Measurements from ENCODE around the gene PTGFRN.

Gene PTGFRN

DNA sequence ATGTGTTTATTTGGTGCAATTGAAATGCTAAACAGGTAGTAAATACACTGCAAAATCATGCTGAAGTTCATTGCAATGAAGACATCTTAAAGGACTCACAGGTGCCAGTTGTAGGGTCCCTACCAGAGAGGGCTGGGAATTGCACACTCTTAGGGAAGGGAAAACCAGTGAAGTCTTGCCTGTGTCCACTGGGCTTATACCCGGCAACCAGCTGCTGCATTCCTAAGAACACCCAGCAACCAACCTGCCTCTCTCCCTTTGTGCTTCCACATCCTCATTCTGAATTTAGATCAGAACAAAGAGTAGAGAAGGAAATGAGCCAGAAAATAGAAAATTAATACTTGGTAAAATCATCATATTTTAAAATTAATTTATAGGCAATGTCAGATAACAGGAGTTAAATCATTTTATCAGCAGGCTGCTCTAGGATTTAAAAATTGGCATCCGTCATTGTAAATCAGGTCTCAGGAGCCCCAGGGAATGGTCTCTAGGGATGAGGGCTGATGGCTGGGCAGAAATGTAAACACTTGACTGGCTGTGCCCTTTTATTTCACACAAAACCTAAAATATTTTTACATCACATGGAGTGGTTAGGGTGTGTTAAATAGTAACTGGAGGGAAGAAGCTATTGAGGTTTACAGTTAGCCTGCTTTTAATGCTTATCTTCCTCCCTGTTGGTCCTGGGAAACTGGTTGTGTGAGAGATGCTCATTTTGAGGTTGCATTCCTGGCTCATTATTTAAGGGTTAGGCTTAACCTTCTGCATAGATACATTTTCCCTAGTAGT, 31.3 kb downstream of the PTGFRN start:
- Histone ChIP-seq H3K9ac (ENCODE audit: low read length) (no peak overlapping the region), H3K27me3 (ENCODE audit: control insufficient read depth, insufficient read depth, low read length) (no peaks in the 10 kb centered on the region), H3K4me1 (ENCODE audit: control insufficient read depth, insufficient read depth, low read length) (no peaks in the 10 kb centered on the region), H3K4me3 (ENCODE audit: low read length) (no peak overlapping the region), H3K9me3 (ENCODE audit: control insufficient read depth, low read length) (no peaks in the 10 kb centered on the region), H3K36me3 (ENCODE audit: control insufficient read depth, insufficient read depth, low read length) (no peaks in the 10 kb centered on the region)

DNA sequence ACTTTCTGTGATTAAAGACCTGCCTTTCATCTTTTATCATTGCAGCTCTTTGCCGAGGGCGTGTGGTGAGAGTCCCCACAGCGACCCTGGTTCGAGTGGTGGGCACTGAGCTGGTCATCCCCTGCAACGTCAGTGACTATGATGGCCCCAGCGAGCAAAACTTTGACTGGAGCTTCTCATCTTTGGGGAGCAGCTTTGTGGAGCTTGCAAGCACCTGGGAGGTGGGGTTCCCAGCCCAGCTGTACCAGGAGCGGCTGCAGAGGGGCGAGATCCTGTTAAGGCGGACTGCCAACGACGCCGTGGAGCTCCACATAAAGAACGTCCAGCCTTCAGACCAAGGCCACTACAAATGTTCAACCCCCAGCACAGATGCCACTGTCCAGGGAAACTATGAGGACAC, 32.0 kb downstream of the PTGFRN start:
- Histone ChIP-seq H3K9me3 (ENCODE audit: control insufficient read depth, low read length) (no peaks in the 10 kb centered on the region), H3K27me3 (ENCODE audit: control insufficient read depth, insufficient read depth, low read length) (no peaks in the 10 kb centered on the region), H3K9ac (ENCODE audit: low read length) (no peak overlapping the region), H3K36me3 (ENCODE audit: control insufficient read depth, insufficient read depth, low read length) (no peaks in the 10 kb centered on the region), H3K4me1 (ENCODE audit: control insufficient read depth, insufficient read depth, low read length) (no peaks in the 10 kb centered on the region), H3K4me3 (ENCODE audit: low read length) (no peak overlapping the region)

DNA sequence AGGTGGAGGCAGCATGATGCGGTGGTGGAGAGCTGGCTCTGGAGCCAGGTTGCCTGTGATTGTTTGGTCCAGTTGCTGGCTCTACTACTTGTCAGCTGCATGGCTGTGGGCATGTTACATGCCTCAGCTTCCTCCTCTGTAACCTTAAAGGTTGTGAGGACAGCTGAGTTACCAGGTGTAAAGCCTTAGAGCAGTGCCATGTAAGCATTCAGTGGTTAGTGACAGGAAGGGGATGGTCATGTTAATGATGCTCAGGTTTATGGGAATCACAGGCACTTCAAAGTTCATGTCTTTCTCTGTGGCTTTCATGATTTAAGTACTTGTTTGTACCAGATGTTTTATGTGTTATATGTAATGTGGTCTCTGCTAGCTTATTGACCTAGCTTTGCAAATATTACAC, 32.6 kb downstream of the PTGFRN start:
- H3K27me3 ChIP-seq (ENCODE audit: control insufficient read depth, insufficient read depth, low read length): no peaks in the 10 kb centered on the region
- no peak overlapping the region for H3K9ac ChIP-seq (ENCODE audit: low read length)
- no peak overlapping the region for H3K4me3 ChIP-seq (ENCODE audit: low read length)
- no peaks in the 10 kb centered on the region for H3K9me3 ChIP-seq (ENCODE audit: control insufficient read depth, low read length)
- H3K36me3 ChIP-seq (ENCODE audit: control insufficient read depth, insufficient read depth, low read length): no peaks in the 10 kb centered on the region
- H3K4me1 ChIP-seq (ENCODE audit: control insufficient read depth, insufficient read depth, low read length): no peaks in the 10 kb centered on the region

DNA sequence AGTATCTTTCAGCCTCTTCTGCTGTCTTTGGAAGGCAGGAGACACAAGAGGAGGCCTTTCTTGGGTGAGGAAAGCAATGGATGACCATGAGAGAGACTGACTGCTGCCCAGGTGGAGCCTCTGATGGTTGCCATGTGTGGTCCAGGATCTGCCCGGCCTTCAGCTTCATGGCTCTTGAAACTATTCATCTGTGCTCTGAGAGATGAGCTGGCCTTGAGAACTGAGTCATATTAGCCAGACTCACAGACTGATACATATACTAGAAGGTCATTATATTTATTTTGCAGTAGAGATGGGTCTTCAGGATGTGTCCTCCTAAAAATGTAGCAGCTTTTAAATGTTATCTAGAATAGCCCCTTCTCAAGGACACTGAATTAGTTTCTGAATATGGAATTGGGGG, 33.7 kb downstream of the PTGFRN start:
- Histone ChIP-seq H3K4me3 (ENCODE audit: low read length) (no peak overlapping the region), H3K9me3 (ENCODE audit: control insufficient read depth, low read length) (no peaks in the 10 kb centered on the region), H3K9ac (ENCODE audit: low read length) (no peak overlapping the region), H3K27me3 (ENCODE audit: control insufficient read depth, insufficient read depth, low read length) (no peaks in the 10 kb centered on the region), H3K4me1 (ENCODE audit: control insufficient read depth, insufficient read depth, low read length) (no peaks in the 10 kb centered on the region), H3K36me3 (ENCODE audit: control insufficient read depth, insufficient read depth, low read length) (no peaks in the 10 kb centered on the region)

DNA sequence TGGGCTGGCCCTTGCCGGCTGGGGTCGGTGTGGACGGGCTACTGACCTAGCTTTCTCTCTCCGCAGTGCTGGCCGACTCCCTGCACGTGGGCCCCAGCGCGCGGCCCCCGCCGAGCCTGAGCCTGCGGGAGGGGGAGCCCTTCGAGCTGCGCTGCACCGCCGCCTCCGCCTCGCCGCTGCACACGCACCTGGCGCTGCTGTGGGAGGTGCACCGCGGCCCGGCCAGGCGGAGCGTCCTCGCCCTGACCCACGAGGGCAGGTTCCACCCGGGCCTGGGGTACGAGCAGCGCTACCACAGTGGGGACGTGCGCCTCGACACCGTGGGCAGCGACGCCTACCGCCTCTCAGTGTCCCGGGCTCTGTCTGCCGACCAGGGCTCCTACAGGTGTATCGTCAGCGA, 34.9 kb downstream of the PTGFRN start:
- Histone ChIP-seq H3K4me3 (ENCODE audit: low read length) (no peak overlapping the region), H3K27me3 (ENCODE audit: control insufficient read depth, insufficient read depth, low read length) (no peaks in the 10 kb centered on the region), H3K9me3 (ENCODE audit: control insufficient read depth, low read length) (no peaks in the 10 kb centered on the region), H3K9ac (ENCODE audit: low read length) (no peak overlapping the region), H3K4me1 (ENCODE audit: control insufficient read depth, insufficient read depth, low read length) (no peaks in the 10 kb centered on the region), H3K36me3 (ENCODE audit: control insufficient read depth, insufficient read depth, low read length) (peaks cover 6% of the 10 kb centered on the region)

DNA sequence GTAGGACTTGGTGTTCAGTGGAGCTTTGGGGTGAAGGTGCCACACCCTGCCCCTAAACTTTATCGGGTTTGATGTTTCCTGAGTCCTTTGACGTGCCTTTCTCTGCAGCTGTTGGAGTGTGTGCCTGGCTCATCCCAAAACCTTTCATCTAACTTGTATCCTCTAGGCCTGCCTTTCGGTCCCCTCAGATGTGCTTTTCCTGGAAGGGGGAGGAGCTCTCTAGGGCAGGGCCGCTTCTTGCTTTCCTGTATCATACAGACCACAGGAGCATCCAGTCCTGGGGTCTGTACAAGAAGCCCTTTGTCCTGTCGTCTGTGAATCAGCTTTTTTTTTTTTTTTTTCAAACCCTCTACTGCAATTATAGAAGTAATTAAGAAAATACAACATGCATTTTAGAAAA, 35.7 kb downstream of the PTGFRN start:
- H3K36me3 ChIP-seq (ENCODE audit: control insufficient read depth, insufficient read depth, low read length): peaks cover 7% of the 10 kb centered on the region
- H3K4me1 ChIP-seq (ENCODE audit: control insufficient read depth, insufficient read depth, low read length): no peaks in the 10 kb centered on the region
- H3K4me3 ChIP-seq (ENCODE audit: low read length): no peak overlapping the region
- no peak overlapping the region for H3K9ac ChIP-seq (ENCODE audit: low read length)
- no peaks in the 10 kb centered on the region for H3K27me3 ChIP-seq (ENCODE audit: control insufficient read depth, insufficient read depth, low read length)
- H3K9me3 ChIP-seq (ENCODE audit: control insufficient read depth, low read length): no peaks in the 10 kb centered on the region

DNA sequence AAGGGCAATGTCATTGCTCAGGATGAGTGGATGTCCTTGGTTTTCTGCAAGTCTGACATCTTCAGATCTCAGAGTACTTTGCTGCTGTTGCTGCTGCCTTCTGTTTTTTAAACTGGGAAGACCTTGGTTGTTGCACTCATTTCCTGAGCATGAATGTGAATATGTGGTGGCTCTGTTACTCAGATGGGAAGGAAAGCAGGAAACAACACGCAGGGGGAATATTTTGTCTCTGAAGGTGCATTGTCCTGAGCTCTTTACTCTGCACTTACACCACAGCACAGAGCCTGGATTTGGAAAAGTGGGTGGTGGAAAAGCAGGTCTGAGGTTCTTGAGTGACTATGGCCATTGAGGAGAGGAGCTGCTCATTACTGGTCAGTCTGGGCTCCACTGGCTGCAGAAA, 36.3 kb downstream of the PTGFRN start:
- peaks cover 7% of the 10 kb centered on the region for H3K36me3 ChIP-seq (ENCODE audit: control insufficient read depth, insufficient read depth, low read length)

DNA sequence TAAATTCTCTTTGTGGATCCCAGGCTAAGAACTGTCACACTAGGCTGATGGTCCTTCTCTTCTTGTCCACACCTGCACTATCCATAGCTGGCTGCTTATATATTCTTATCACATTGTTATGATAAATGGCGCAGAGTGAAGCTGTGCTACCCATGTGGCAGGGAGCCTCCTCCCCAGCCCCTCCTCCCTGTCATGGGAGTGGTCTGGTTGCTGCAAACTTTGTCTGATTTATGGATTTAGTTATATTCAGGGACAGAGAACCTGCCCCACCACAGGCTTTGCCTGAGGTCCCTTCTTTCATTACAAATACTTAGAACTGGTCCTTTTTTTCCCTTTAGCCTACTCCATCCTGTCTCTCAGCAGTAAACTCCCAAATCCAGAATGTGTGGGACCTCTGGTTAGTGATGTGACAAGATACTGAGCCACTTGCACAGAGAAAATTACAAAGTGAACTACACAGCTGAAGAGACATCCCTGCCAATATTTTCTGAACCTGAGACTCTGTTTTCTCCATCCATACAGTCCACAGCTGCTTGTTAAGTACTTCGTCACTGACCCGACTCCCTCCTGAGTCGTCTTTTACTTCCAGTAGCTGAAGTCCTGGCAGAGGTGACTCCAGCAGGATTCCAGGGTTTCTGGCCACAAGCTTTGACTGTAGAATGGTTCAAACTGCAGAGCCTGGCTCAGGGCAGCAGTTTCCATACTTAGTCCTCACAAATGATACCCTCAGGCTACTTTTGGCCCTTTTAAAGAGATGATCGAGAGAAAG, 37.6 kb downstream of the PTGFRN start:
- Histone ChIP-seq H3K9ac (ENCODE audit: low read length) (no peak overlapping the region), H3K36me3 (ENCODE audit: control insufficient read depth, insufficient read depth, low read length) (peaks cover 7% of the 10 kb centered on the region), H3K4me1 (ENCODE audit: control insufficient read depth, insufficient read depth, low read length) (no peaks in the 10 kb centered on the region), H3K9me3 (ENCODE audit: control insufficient read depth, low read length) (no peaks in the 10 kb centered on the region), H3K4me3 (ENCODE audit: low read length) (no peak overlapping the region), H3K27me3 (ENCODE audit: control insufficient read depth, insufficient read depth, low read length) (no peaks in the 10 kb centered on the region)

More for the DNA sequence above, 36.3 kb downstream of the PTGFRN start:
- Histone ChIP-seq H3K27me3 (ENCODE audit: control insufficient read depth, insufficient read depth, low read length) (no peaks in the 10 kb centered on the region), H3K4me3 (ENCODE audit: low read length) (no peak overlapping the region), H3K9me3 (ENCODE audit: control insufficient read depth, low read length) (no peaks in the 10 kb centered on the region), H3K9ac (ENCODE audit: low read length) (no peak overlapping the region), H3K4me1 (ENCODE audit: control insufficient read depth, insufficient read depth, low read length) (no peaks in the 10 kb centered on the region)

DNA sequence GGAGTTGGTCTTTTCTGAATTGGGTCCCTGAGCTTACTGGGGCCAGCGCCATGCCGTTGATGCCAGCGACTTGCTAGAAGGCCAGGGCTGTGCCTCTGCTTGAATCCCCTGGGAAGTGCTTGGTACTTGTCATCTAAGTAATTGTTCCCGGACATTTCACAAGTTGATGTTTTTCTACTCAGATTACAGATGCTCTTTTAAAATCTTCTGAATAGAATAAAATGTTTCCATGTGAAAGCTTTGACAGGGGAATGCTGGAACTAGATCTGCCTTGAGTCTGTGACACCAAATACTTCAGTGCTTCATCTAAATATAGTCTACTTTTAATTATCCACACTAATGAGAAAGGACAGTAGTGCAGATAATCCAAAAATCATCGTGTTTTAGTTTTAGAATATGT, 38.3 kb downstream of the PTGFRN start:
- Histone ChIP-seq H3K9me3 (ENCODE audit: control insufficient read depth, low read length) (no peaks in the 10 kb centered on the region), H3K4me1 (ENCODE audit: control insufficient read depth, insufficient read depth, low read length) (no peaks in the 10 kb centered on the region), H3K36me3 (ENCODE audit: control insufficient read depth, insufficient read depth, low read length) (peaks cover 7% of the 10 kb centered on the region), H3K4me3 (ENCODE audit: low read length) (no peak overlapping the region), H3K9ac (ENCODE audit: low read length) (no peak overlapping the region), H3K27me3 (ENCODE audit: control insufficient read depth, insufficient read depth, low read length) (no peaks in the 10 kb centered on the region)

DNA sequence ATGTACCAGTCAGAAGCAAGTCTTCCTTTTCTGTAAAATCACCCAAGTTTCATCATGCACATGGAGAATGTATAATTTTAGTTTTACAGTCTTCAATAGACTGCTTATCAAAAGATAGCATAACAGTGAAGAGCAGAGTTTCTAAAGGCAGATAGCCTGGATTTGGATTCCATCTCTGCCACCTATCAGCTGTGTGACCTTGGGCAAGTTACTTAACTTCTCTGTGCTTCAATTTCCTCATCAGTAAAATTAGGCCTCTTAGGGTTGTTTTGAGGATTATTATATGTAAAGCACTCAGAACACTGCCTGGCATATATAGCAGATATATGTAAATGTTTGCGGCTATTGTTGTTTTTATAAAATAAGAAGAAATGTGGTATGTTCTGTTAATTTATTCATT, 38.9 kb downstream of the PTGFRN start:
- peaks cover 7% of the 10 kb centered on the region for H3K36me3 ChIP-seq (ENCODE audit: control insufficient read depth, insufficient read depth, low read length)
- no peaks in the 10 kb centered on the region for H3K9me3 ChIP-seq (ENCODE audit: control insufficient read depth, low read length)
- H3K4me3 ChIP-seq (ENCODE audit: low read length): no peak overlapping the region
- H3K9ac ChIP-seq (ENCODE audit: low read length): no peak overlapping the region
- no peaks in the 10 kb centered on the region for H3K4me1 ChIP-seq (ENCODE audit: control insufficient read depth, insufficient read depth, low read length)
- no peaks in the 10 kb centered on the region for H3K27me3 ChIP-seq (ENCODE audit: control insufficient read depth, insufficient read depth, low read length)

DNA sequence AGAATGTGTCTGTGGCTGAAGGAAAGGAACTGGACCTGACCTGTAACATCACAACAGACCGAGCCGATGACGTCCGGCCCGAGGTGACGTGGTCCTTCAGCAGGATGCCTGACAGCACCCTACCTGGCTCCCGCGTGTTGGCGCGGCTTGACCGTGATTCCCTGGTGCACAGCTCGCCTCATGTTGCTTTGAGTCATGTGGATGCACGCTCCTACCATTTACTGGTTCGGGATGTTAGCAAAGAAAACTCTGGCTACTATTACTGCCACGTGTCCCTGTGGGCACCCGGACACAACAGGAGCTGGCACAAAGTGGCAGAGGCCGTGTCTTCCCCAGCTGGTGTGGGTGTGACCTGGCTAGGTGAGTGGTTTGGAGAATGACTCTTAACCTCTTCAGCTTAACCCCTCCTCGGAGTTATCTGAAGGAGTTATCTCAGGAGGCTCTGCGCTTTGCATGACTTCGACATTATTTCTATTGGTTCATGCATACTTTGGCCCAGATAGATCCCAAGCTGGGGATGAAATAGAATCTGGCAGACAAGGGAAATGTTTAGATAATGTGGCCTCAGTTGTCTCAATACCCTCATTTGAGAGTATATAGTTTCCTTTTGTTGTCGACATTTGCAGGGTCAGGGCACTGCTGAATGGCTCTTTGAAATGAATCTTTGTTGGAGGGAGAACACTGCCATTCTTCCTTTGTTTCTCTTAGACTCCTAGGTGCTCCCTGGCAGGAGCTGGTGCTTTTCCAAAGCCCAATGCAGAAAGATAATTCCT, 39.7 kb downstream of the PTGFRN start:
- Histone ChIP-seq H3K36me3 (ENCODE audit: control insufficient read depth, insufficient read depth, low read length) (peaks cover 7% of the 10 kb centered on the region), H3K4me1 (ENCODE audit: control insufficient read depth, insufficient read depth, low read length) (no peaks in the 10 kb centered on the region)

More for the DNA sequence above, 39.7 kb downstream of the PTGFRN start:
- no peak overlapping the region for H3K9ac ChIP-seq (ENCODE audit: low read length)
- no peaks in the 10 kb centered on the region for H3K9me3 ChIP-seq (ENCODE audit: control insufficient read depth, low read length)
- H3K4me3 ChIP-seq (ENCODE audit: low read length): no peak overlapping the region
- no peaks in the 10 kb centered on the region for H3K27me3 ChIP-seq (ENCODE audit: control insufficient read depth, insufficient read depth, low read length)
